Activated CD8-positive, alpha-beta T cell treated with anti-CD3 and anti-CD28 coated beads, Interleukin-2, amount 10 ng/mL, durations not matched to agents 7 days and 5 days (primary cell): ENCODE results near the gene SFXN3. TPM values are rescaled to one million over a fixed set of nuclear protein-coding genes. Genes with fewer than 3 reads are reported as not detected.

ENCODE experiments used
- ATAC-seq: fragments of 150-1000 bp; cut with Tn5 transposase; one replicate; pipeline ENCODE4 v1.10.0; 2021; ENCODE audit warnings: moderate library complexity
- CTCF ChIA-PET: fragments of 350-600 bp; sonication (Branson Sonifier 250); formaldehyde crosslinking; loops from one replicate; lab custom pipeline; 2021; ENCODE audit warnings: antibody characterized with exemption; lab: Charles Lee
- POLR2A ChIA-PET: fragments of 350-600 bp; sonication (Branson Sonifier 250); formaldehyde crosslinking; loops from one replicate; lab custom pipeline; 2021; ENCODE audit warnings: antibody characterized with exemption; lab: Charles Lee
- DNase-seq: peaks from one replicate; pipeline ENCODE4 v3.0.0-alpha.2; 2020
- H3K27ac Mint-ChIP-seq: one replicate; pipeline ENCODE4 v1.8.0; 2021; ENCODE audit warnings: mild to moderate bottlenecking, mixed read lengths
- H3K27me3 Mint-ChIP-seq: one replicate; pipeline ENCODE4 v1.8.0; 2021; ENCODE audit warnings: low read depth, mixed read lengths
- H3K36me3 Mint-ChIP-seq: one replicate; pipeline ENCODE4 v1.8.0; 2021; ENCODE audit warnings: low read depth, mixed read lengths
- H3K4me1 Mint-ChIP-seq: one replicate; pipeline ENCODE4 v1.8.0; 2021; ENCODE audit warnings: low read depth, mixed read lengths
- H3K4me3 Mint-ChIP-seq: one replicate; pipeline ENCODE4 v1.8.0; 2021; ENCODE audit warnings: mild to moderate bottlenecking, mixed read lengths
- H3K9me3 Mint-ChIP-seq: one replicate; pipeline ENCODE4 v1.8.0; 2022; ENCODE audit warnings: mixed read lengths; ENCODE audit not compliant: insufficient read depth
- total RNA-seq, 2 experiments: library from RNA; stranded (reverse); gene quantifications; one replicate each; pipeline ENCODE4 v1.2.3, GENCODE V29; 2021

Gene SFXN3
- total RNA-seq, 2 experiments from 2014 or later = 24.7 to 24.8 TPM

DNA sequence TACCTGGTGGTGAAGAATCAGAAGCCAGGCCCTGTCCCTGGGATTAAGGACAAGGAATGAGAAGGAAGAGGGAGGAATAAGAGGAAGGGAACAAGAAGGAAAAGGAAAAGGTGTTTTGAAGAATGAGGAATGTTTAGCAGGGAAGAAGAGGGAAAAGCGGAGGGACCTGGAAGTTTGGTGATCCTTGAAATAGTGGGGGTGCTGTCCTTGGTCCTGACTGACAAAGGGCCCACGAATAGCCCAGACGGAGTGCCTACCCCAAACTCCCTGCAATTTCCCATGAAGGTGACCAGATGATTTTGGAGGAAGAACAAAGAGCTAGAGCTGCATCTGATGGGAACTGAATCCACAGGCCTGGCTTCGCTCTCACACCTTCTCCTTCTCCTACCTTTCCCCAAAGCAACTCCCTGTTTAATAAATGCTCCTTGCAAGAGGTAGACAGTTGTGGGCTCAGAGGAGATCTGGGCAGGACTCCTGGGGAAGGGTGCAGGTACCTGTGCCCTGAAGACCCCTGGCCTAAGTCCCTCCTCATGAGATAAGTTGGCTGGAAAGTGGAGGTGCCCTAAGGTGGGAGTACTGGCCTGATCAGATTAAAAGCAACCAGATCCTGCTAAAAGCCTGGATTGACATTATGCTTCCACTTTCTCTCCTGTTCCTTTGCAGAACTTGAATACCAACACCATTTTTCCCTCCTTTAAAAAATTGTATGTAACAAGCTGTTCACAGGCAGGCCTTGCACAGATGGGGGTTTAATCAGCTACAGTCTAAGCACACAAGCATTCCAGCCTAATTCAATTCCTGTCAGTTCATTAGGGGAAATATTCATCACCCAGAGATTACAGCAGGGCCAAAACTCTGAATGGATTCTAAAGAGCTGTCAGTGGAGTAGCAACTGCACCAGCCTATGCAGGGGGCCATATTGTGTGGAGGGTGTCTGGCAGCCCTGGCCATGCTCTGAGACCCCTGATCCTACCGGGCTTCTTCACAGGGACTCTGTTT lies 50.2 kb downstream of the SFXN3 start:
- ChIA-PET POLR2A (no interaction called here), CTCF (interaction anchor here (1.0 to 8.1 kb wide), 4 partner anchors 12 to 21 kb away, joined by 3 to 44 read pairs (median 4); no protein-coding TSS in a partner anchor)
- DNase-seq (no peak), ATAC-seq (no peak)
- H3K36me3 Mint-ChIP-seq = no peaks in the 10 kb centered on the region
- H3K4me1 Mint-ChIP-seq = no peaks in the 10 kb centered on the region
- no peak overlapping the region for H3K4me3 Mint-ChIP-seq
- peaks cover 30% of the 10 kb centered on the region for H3K27me3 Mint-ChIP-seq
- H3K27ac Mint-ChIP-seq = no peak overlapping the region
- no peaks in the 10 kb centered on the region for H3K9me3 Mint-ChIP-seq

DNA sequence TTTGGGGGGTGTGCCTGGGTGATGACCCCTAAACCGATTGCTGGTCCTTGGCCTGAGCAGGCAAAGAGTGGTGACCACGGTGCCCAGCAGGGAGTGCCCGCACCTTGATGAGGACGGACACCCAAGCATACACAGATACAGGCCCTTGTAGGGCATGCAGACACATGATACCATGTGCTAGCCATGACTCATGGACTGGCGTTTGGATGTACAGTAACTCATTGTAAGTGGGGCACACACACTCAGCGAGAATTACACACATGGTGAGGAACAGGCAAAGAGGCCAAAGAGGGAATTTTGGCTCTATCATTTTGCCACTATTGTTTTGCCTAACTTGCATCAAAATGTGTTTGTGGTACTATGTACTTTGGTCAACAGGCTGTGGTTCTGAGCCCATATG lies 54.8 kb downstream of the SFXN3 start:
- H3K27ac Mint-ChIP-seq = no peak overlapping the region
- CTCF ChIA-PET = interaction anchor here (0.9 to 8.1 kb wide), 2 partner anchors 11 to 35 kb away, joined by 3 to 44 read pairs; no protein-coding TSS in a partner anchor
- POLR2A ChIA-PET = interaction anchor here (0.7 kb wide), 1 partner anchor 41 kb away, joined by 3 read pairs; no protein-coding TSS in a partner anchor
- H3K36me3 Mint-ChIP-seq = no peaks in the 10 kb centered on the region
- H3K27me3 Mint-ChIP-seq = peaks cover 36% of the 10 kb centered on the region
- no peaks in the 10 kb centered on the region for H3K4me1 Mint-ChIP-seq
- no peak overlapping the region for H3K4me3 Mint-ChIP-seq
- DNase-seq (no peak), ATAC-seq (no peak)
- no peaks in the 10 kb centered on the region for H3K9me3 Mint-ChIP-seq

DNA sequence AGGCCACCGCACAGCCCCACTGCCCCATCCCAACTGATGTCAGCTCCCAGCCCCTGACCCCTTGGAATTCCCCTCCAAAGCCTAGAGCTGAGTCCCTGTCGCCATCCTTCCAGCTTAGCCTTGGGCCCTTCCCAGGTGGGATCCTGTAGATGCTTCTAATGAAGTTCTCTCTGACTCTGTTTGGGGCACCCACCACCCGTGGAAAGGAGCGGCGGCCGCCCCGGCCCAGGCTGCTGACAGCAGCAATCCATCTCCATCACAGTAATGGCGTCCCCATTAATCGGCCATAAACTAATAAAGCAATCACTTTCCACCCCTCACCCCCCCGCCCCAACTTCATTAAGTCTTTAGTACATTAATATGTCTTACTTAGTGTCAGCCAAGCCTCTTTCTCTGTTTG lies 56.3 kb downstream of the SFXN3 start:
- ChIA-PET CTCF (interaction anchor here (0.7 to 8.1 kb wide), 4 partner anchors 9 to 55 kb away, joined by 4 to 44 read pairs (median 6); no protein-coding TSS in a partner anchor), POLR2A (no interaction called here)
- no peak overlapping the region for H3K27ac Mint-ChIP-seq
- no peaks in the 10 kb centered on the region for H3K36me3 Mint-ChIP-seq
- DNase-seq (no peak), ATAC-seq (no peak)
- H3K4me1 Mint-ChIP-seq = no peaks in the 10 kb centered on the region
- H3K27me3 Mint-ChIP-seq = peaks cover 40% of the 10 kb centered on the region
- no peak overlapping the region for H3K4me3 Mint-ChIP-seq
- no peaks in the 10 kb centered on the region for H3K9me3 Mint-ChIP-seq

DNA sequence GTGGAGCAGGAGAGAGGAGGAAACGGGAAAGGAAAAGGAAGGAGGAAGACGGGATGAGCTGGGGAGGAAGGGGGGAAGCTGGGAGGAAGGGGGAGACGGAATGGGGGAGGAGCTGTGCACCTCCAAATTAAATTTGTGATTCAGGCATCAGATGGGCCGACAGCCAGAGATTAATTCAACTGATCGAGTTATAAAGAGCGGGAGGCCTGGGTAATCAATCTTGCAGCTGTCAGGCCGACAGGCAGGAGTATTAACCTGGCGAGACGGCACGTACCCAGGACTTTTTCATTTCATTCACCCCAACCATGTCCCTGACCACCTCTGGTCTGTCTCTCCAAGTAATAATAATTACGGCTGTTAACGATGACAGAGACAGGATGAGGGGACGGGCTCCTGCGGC lies 56.9 kb downstream of the SFXN3 start:
- POLR2A ChIA-PET = no interaction called here
- no peak for ATAC-seq
- H3K27me3 Mint-ChIP-seq = peaks cover 45% of the 10 kb centered on the region

DNA sequence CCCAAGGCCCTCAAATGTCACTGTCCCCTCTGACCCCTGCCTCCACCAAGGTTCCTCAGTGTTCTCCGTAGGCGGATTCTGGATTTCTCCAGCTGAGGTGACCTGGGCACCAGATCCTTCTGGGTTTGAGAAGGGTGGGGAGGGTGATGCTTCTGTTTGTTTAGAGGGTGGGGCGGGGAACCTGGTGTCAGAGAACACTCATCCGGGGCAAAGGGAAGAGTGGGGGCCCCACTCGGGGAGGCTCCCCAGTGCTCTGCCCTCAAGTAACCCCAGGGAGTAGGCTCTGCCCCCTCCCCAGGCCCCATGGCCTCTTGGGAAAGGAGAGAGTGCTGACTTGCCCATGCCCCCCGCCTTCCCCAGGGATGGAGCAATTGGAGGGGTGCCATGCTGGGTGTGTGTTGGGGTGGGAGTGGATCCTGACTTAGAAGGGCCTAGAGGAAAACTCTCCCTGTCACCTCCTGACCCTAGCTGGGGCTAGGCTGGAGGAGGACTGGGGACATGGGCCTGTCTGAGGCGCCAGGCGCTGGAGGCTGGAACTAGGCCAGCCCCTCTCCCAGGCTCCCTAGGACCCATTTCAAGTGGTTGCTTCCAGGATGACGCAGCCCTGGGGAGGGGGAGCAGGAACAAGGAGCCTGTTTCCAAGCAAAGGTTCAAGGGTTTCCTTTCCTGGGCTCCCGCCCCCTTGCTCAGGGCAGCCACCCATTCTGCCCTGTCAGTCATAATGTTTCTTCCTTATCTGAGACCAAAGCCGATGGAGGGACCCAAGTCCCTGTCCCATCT lies 58.7 kb downstream of the SFXN3 start:
- ChIA-PET POLR2A (no interaction called here), CTCF (interaction anchor here (8.1 to 15.4 kb wide), 2 partner anchors 7 to 53 kb away, joined by 44 to 355 read pairs; no protein-coding TSS in a partner anchor)
- DNase-seq = no peak
- Mint-ChIP-seq H3K4me1 (no peaks in the 10 kb centered on the region), H3K4me3 (no peak overlapping the region), H3K36me3 (no peaks in the 10 kb centered on the region), H3K27ac (no peak overlapping the region), H3K9me3 (no peaks in the 10 kb centered on the region), H3K27me3 (peaks cover 44% of the 10 kb centered on the region)
- no peak for ATAC-seq

More for the DNA sequence above, 56.9 kb downstream of the SFXN3 start:
- Mint-ChIP-seq H3K9me3 (no peaks in the 10 kb centered on the region), H3K4me3 (no peak overlapping the region), H3K27ac (no peak overlapping the region), H3K4me1 (no peaks in the 10 kb centered on the region), H3K36me3 (no peaks in the 10 kb centered on the region)
- DNase-seq = no peak
- CTCF ChIA-PET = interaction anchor here (0.7 to 8.1 kb wide), 3 partner anchors 9 to 54 kb away, joined by 4 to 44 read pairs (median 7); no protein-coding TSS in a partner anchor

DNA sequence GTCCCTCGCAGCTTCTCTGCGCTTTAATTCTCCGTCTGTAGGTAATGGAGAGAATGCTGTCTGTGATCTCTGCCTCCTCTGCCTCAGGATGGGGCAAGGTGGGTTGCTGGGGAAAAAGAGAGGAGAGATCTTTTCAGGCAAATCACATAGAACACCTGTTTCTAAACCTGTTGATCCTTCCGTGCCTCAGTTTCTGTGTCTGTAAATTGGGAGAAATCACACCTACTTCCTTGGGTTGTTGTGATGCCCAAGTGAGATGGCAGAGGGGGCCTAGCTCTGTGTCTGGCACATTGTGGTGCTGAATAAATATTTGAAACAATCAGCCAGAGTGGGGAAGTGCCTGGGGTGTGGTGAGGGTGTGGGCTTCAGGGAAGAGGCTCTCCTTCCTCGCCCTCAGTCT lies 59.6 kb downstream of the SFXN3 start:
- ATAC-seq (no peak), DNase-seq (no peak)
- Mint-ChIP-seq H3K4me1 (no peaks in the 10 kb centered on the region), H3K27me3 (peaks cover 44% of the 10 kb centered on the region), H3K36me3 (no peaks in the 10 kb centered on the region), H3K4me3 (no peak overlapping the region), H3K9me3 (no peaks in the 10 kb centered on the region), H3K27ac (no peak overlapping the region)
- ChIA-PET POLR2A (no interaction called here), CTCF (interaction anchor here (15.4 kb wide), 1 partner anchor 52 kb away, joined by 355 read pairs; no protein-coding TSS in a partner anchor)

Other genes starting within 250 kb of the SFXN3 start
- 10 to 100 TPM; 42.8 to 44.4 TPM for gene SLF2, start 118.3 kb upstream of the SFXN3 start, total RNA-seq
- under 1 TPM; 0.16 to 0.40 TPM for gene SEMA4G, start 61.7 kb upstream of the SFXN3 start, total RNA-seq
- 10 to 100 TPM; 46.1 to 48.9 TPM for gene MRPL43, start 43.7 kb upstream of the SFXN3 start, total RNA-seq
- 10 to 100 TPM; 11.8 to 13.3 TPM for gene TWNK, start 43.7 kb upstream of the SFXN3 start, total RNA-seq
- gene LZTS2, start 31.4 kb upstream of the SFXN3 start, total RNA-seq = 10 to 100 TPM; 11.6 to 13.8 TPM
- gene PDZD7, start 105 bp upstream of the SFXN3 start, total RNA-seq = under 1 TPM; 0.47 to 0.50 TPM
- under 1 TPM in 1 of 2 experiments, not detected in 1; 0.18 TPM for gene KAZALD1, start 30.8 kb downstream of the SFXN3 start, total RNA-seq
- gene TLX1, start 100.1 kb downstream of the SFXN3 start, total RNA-seq = not detected
- gene LBX1, start 198.2 kb downstream of the SFXN3 start, total RNA-seq = not detected